Activated effector memory CD4-positive, alpha-beta T cell treated with Interleukin-2 at 50 U/mL for 16 hours (primary cell): ENCODE results near the gene MICALL2.

ENCODE experiments used
- DNase-seq: peaks from one replicate; pipeline ENCODE4 v3.0.0-alpha.2; 2020

Gene MICALL2

DNA sequence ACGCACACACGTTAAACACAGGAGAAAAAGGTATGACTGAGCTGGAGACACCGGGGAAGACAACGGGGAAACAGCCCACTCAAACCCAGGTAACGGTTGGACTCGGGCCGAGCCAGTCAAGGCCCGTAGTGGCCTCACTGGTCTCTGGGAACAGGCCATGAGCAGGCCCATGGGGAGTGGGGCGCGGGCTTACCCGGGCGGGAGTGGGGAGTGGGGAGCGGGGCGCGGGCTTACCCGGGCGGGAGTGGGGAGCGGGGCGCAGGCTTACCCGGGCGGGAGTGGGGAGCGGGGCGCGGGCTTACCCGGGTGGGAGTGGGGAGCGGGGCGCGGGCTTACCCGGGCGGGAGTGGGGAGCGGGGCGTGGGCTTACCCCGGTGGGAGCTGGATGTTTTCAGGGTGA is 33.4 kb upstream of the MICALL2 start:
- no peak for DNase-seq

DNA sequence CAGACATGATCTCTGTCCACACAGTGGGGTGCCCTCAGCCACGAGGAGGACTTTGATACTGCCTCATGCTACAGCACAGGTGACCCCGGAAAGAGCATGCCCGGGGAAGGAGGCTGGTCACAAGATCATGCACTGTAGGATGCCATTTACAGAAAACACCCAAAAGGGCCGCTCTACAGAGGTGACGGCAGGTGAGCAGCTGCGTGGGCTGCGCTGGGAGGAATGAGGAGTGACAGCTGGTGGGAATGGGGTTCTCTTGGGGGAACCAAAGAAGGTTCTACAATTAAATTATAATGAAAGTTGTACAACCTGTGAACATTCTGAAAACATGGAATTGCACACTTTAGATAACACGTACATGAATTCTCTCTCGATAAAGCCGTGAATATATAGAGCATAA is 33.0 kb upstream of the MICALL2 start:
- DNase-seq = no peak

DNA sequence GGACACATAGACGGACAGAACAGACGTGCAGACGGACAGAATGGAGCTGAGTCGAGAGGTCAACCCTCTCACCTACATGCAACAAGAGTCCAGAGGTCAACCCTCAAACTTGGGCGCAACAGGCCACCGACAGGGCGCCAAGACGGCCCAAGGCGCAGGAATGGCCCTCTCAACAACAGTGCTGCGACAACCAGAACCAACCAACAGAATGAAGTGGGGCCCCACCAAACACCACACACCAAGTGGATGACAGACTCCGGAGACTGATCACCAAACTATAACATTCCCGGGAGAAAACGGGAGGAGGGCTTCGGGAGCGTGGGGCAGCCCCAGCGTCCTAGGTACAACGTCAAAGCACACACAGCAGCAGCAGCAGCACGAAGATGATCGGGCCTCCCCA is 31.6 kb upstream of the MICALL2 start:
- no peak for DNase-seq

DNA sequence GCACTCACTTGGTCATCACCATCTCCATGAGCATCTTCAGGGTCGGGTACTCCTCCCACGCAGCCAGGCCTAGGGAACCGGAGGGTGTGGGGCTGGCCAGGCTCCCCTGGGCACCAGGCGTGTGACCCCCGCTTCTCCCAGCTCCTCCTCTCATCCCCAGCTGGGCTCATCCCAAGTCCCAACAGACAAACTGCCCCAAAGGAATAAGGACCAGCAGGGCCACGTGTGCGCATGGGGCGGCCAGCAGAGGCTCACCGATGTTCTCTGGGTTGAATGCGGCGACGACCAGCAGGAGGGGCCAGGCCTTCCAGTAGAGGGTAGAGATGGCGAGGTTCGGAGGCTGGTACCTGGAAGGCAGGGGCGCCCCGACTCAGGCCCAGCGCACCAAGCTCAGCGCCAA is 30.1 kb upstream of the MICALL2 start:
- no peak for DNase-seq

DNA sequence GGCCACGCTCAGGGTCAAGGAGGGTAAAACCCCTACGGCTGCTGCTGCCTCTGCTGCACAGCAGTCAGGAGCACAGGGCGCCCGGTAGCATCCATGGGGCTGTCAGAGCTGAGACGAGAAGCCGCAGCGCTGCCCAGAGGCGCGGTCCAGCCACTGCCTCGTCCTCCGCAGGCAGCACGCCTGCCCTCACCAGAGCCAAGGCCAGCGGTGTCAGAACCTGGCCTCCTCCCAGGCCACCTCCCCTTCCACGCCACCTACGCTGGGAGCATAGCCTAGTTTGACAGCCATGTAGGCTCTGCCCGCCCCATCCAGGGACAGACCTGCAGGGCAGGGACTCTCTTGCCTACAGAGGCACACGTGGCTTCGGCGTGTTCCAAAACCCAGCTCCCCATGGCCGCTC is 28.7 kb upstream of the MICALL2 start:
- DNase-seq = no peak

DNA sequence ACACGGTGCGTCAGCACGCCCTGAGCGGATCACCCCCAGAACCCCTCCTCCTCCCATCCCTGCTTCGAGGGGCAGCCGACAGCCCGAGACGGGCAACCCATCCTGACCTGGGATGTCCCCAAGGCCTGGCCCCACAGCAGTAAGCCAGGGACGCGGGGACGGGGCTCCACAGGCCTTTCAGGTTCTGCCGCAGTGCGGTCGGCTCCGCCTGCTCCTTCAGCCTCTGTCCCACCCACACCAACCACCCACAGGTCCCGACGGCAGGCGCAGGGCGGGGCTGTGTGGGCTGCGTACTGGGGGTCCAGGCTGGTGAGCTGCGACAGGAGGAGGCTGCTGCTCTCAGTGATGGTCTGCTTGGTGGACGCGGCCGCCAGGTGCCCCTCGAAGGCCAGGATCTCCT is 28.2 kb upstream of the MICALL2 start:
- DNase-seq = no peak

DNA sequence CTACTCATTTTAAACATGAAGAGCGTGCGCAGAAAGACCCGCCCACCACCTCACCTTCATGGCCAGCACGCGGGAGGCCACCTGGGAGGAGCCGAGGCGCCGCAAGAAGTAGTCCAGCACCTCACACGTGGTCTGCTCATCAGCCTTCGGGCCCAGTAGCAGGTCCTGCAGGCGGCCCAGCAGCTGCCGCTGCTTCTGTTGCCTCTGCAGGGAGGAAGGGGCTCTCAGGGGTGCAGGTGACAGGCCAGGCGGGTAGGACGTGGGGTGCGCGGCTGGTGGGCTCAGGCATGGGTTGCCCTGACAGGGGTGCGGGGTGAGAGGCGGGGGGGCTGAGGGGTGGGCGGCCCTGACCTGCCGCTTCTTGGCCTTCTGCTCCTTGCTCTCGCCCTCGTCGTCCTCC is 27.3 kb upstream of the MICALL2 start:
- no peak for DNase-seq

DNA sequence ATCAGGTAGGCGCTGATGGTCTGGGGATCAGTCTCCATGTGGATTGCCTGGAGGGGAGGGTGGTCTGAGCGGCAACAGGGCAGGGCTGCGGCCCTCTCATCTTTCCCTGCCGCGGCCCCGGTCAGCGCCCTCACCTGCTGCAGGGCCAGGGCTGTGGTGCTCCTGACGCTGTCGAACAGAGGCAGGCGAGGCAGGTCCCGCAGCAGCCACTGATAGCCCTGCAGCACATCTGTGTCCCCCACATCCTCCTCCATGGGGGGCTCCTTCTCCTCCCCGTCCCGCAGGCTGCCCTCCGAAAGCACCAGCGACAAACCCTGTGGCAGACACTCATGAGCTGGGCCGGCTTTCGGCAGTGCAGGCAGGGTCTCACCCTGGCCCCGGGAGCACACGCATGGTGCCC is 25.9 kb upstream of the MICALL2 start:
- no peak for DNase-seq

DNA sequence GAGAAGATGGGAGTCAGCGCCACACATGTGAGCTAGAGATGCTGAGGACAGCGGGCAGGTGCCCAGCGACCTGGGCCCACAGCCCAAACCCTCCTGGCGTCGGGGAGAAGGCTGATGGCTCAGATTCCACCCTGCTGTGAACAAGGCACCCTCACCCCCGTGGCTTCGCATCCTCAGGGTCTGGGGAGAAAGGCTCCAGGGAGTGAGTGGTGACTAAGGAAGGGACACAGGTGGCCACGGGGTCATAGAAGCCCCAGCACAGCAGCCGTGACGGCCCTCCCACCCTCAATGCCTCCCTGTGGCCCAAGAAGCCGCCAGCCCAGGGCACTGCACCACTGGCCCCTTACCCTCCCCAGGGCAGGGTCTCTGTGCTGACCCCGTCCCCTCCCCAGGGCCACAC is 25.3 kb upstream of the MICALL2 start:
- DNase-seq = no peak

DNA sequence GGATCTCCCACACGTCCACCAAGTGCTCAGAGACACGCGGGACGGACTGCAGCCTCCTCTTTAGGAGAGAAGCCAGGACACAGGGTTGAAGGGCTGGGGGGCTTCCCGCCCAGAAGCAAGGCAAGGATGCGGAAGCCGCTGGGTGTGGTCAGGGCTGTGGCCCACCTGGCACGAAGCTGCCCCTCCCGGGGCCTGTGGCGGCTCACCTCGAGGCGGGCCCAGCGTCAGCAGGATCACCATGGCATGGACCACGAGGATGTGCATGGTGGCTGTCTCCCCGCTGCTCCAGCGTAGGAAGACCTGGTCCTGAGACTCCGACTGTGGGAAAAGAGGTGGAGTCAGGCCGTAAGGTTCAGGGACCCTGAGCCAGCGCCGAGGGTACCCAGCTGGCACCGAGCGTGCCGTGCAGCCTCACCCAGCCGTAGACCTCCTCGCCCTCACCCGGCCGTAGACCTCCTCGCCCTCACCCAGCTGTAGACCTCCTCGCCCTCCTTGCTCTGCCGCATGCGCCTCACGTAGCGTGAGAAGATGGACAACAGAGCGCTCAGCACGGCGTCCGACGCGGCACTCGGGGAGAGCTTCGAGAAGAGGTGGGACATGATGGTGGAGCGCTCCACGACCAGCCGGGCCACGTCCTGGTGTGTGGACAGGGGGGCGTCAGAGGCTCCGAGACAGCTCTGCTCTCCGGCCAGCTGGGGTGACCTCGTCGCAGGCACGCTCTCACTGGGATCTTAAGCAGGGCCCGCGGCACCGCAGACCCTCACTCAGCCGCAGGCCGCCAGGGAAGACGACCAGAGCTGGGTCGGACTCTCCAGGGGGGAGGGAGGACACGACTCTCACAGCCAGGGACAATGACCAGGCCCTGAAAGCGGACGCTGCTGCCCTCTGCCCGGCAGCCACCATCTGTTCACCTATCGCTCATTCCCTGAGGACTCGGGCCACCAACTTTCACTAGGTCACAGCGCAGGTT is 24.6 kb upstream of the MICALL2 start:
- no peak for DNase-seq

DNA sequence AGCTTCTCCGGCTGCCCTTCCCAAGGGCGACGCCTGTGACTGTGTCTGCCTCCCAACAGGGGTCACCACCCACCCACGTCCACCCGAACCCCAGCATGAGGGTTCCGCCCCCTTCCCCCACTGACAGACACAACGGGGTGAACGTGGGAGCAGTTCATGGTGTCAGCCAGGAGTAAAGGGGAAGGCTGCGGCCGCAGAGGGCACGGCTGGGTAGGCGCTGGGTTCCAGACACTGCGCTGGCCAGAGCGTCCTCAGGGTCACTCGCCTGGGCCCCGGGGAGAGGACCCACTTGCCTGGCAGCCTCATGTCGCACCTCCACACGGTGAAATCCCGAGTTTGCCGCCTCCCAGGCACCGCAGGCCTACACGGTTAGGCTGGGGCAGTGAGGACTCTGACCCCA is 23.8 kb upstream of the MICALL2 start:
- no peak for DNase-seq

DNA sequence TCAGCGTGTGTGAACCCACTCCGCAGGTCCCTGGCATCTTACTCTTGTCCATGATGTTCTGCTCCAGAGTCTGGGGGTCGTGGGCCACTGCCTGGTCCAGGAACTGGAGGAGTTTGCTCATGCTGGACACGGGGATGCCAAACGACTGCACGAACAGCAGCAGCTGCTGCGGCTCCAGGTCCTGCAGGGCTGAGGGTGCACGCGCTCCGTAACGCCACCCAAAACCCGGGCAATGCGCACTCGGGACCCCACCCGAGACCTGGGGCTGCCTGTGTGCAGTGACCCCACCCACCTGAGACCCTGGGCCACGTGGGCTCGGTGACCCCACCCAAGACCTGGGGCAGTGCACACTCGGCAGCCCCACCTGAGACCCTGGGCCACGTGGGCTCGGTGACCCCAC is 22.0 kb upstream of the MICALL2 start:
- no peak for DNase-seq

DNA sequence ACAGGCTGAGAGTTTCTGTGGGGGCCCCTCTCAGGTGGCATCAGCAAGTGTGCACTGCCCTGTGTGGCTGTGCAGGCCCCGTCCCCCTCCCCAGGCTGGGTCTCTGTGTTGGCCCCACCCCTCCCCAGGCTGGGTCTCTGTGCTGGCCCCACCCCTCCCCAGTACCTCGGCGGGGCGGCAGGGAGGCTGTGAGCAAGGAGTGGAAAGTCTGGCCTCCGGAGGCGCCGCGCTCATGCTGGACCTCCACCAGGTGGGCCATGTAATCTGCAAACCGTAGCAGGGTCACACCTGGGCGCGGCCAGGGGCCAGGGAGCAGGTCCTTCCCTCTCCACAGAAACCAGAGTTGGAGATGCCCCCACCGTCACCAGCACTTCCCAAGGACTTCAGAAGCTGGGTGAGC is 21.4 kb upstream of the MICALL2 start:
- DNase-seq = no peak

DNA sequence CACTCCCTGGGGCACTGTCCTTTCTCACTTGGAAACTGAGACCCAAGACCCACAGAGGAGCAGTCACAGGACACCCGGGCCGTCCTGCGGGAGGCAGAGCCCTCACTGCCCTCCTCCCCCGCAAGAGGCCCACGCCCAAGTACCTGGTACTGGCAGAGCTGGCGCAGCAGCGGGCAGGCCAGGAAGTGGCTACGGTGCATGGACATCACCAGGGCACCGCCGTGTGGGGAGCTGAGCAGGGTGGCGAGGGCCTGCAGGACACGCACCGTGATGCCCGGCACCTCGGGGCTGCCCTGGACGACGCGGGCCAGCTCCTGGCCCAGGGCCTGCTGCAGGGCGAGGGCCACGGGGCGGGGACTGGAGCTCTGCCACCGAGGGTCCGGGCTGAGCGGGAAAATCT is 20.0 kb upstream of the MICALL2 start:
- DNase-seq = no peak

DNA sequence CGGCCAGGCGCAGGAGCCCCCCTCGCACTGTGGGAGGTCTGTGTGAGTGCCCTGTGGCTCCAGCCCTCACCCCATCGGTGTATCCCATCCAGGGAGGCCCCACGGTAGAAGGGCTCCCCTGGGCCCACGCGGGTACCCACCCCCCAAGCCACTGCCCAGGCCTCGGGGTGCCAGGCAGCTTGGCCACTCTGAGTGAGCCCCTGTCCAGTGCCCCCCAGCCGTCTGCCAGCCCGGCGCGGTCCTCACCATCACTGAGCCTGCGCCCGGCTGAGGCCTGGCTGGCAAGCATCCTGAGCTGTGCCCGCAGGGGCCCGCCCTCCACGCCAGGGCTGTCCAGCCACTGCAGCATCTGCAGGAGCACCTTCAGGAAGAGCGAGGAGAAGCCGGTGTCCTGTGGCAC is 19.2 kb upstream of the MICALL2 start:
- no peak for DNase-seq

DNA sequence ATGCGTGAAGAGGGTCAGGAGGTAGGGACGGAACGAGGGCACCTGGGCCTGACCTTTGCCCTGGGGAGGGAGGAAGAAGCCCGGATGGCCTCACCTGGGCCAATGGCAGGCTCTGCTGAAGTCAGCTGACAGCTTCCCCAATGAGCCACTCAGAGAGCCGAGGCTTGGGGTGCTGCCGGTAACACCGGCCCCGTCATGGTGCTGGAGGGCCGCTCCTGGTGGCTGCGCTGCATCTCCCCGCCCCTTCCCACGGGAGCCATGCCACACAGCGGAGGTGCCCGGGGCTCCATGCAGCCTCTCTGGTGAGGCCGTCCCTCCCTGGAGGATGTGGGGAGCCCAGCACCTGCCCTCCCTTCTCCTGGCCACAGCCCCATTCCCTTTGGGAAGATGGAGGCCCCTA is 17.6 kb upstream of the MICALL2 start:
- DNase-seq = no peak

DNA sequence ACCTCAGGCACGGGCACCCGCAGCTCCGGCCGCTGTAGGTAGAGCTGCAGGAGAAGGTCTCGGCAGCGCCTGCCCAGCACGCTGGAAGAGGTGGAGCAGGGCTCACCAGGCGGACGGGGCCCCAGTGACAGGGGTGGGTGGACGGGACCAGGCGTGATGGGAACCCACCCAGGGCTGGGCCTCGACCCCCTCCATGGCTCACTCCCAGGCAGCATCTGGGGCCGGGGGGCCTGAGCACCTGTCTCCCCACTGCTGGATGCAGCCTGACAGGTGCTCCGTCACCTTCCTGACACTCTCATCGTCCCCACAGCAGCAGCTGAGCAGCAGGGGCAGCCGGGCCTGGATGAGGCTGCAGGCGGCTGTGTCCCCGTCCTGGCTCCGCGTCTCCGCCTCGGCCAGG is 16.7 kb upstream of the MICALL2 start:
- no peak for DNase-seq

DNA sequence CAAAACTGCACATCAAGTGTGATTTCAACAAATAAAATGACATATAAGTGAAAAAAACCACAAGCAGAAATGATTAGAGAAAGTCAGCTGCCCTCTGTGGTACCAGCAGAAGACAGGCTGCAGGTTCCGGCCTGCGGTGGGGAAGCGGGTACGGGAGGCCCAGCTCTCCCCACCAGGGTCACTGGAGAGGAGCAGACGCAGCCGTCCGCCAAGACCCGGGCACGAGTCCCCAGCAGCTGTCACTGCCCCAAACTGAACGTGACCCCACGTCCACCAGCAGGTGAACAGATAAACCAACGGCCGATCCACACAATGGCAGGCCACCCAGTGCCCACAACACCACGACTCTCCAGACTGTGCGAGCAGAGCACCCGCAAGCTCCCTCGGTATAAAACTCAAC is 16.1 kb upstream of the MICALL2 start:
- no peak for DNase-seq

DNA sequence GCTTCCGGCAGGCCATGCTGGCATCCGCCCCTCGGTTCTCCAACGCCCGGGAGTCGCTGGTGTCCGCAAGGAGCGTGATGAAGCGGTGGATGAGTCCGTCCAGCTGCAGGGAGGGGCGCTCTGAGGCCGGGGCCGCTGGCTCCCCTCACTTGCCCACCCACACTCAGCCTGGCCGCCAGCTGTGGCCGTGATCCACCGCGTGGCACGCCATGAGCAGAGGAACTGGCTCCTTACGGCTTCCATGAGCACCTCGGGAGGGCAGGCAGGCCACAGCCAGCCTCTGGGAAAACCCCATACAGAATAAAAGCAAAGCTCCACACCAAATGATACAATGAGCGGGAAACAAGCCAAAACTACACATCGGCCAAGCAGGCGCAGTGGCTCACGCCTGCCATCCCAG is 15.5 kb upstream of the MICALL2 start:
- DNase-seq = no peak

DNA sequence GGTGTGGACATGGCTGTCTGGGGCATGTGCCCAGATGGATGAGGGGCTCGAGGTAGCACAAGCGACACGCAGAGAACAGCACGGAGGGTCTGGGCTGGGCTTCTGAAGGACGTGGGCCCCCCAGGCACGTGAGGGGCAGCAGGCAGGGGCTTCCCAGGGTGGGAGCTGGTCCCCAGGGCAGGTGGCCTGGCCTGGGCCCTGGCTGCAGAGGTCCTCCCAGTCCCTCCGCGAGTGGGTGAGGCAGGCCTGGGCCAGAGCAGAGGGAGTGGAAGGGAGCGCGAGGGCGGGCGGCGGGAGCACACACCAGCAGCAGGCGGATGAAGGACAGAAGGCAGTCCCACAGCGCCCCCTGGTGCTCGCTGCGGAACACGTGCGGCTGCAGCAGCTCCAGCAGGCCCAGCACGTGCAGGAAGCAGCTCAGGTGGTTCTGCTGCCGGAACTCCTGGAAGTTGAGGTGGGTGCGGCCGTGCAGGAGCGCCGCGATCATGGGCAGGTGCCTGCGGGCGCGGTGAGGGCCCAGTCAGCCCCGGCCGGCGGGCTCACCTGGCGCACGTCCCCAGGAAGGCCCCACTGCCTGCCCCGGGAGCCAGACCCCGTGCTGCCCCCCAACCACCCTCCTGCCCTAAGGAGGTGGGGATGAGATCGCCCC is 14.7 kb upstream of the MICALL2 start:
- peak; percentile 76 for DNase-seq

DNA sequence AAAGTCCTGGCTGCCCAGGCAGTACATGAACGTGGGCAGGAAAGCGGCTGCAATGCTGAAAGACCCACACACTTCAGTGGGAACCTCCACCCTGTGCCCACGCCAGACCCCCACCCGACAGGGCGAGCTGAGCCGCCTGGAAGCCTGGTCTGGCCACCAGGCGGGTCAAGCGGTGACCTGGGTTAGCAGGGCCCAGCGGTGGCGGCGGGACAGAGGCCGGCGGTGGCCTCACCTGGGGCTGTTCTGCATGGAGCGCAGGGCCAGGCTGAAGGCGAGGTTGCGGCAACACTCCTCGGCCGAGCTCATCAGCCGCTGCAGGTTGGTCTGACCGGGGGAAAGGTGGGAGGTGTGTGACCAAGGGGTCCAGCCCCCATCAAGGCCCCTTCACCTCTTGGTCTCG is 11.6 kb upstream of the MICALL2 start:
- DNase-seq = no peak

DNA sequence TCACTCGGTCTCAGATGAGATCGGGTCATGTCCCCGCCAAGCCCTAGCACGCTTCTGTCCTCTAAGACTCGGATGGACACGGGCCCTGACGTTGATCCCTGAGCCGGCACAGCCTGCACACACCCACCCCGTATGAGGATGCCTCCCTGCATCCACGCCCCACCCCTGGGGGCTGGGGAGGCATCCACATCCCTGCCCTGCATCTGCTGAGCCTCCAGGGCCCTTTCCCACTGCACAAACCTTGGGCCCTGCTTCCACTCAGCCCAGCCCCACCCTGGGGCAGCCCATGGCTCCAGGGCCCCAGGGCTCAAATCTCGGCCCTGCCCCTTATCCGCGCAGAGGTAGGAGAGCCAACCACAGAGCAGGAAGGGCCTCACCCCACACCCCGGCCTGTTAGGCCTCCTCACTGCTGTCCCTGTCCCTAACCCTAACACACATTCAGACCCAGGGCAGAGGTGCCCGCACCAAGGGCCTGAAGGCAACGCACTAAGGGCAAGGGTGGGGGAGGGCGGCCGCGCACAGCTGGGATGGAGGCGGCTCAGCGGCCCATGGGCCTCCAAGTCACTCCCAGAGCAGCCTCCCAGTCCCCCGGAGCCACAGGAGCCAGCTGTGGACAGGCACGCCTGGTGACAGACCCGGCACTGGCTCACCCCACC is 9.5 kb upstream of the MICALL2 start:
- DNase-seq = no peak

DNA sequence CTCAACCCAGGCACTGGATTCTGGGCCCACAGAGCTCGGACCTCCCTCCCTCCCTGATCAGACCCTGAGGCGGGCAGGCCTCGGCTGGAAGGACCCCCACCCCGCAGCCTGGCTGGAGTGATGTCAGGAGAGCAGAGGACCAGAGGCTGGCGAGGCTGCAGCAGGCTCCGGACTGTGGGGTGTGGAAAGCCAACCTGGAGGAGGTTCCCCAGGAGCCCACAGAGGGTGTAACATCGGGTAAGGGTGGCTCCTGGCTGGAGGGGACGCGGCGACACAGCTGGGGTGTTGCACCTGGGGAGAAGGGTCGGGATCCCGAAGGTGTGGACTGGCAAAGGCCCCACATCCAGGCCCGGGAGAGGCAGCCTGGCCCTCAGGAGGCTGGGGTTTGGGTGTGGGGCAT is 8.9 kb upstream of the MICALL2 start:
- no peak for DNase-seq
